ENCODE measurements around the gene SHKBP1. TPM values are rescaled to one million over a fixed set of nuclear protein-coding genes. Genes with fewer than 3 reads are reported as not detected.

The SHKBP1 gene
- total and polyA plus RNA-seq, 2 of the 8 experiments (the other 6 are each of a cell fraction or from before 2014, with no cell fraction given) = 74.6 to 98.8 TPM

- FAIRE-seq (no peak), DNase-seq (ENCODE audit: low read depth in 1 of 2, low spot score in 2 of 2) (no peak)
- Histone ChIP-seq H2AK5ac (ENCODE audit: low read depth, low read length) (no peak overlapping the region), H3K4me2 (ENCODE audit: insufficient read depth in 1 of 2, low read depth in 2 of 2, low read length in 2 of 2) (no peak overlapping the region), H3K36me3 (ENCODE audit: control insufficient read depth in 2 of 4, insufficient read depth in 4 of 4, low read length in 3 of 4) (no peaks in the 10 kb centered on the region), H3K56ac (replicated peaks; ENCODE audit: insufficient read length, low read depth, low read length) (no peak overlapping the region), H3K27ac (ENCODE audit: low read depth, low read length) (no peak overlapping the region), H3K4ac (replicated peaks; ENCODE audit: insufficient read length, low read depth, low read length) (no peak overlapping the region), H2BK20ac (ENCODE audit: low read length) (no peak overlapping the region), H4K5ac (ENCODE audit: insufficient read length, low read depth, low read length) (no peak overlapping the region), H4K8ac (ENCODE audit: extremely low read depth, insufficient read depth, low read length) (peak overlapping the region; percentile 4), H2BK15ac (ENCODE audit: low read length) (0 out of 2 replicates have a peak overlapping the region, but pooled peaks have one; percentile 72), H3K79me2 (ENCODE audit: control insufficient read depth in 1 of 2, insufficient read depth in 2 of 2, low read length in 2 of 2) (no peaks in the 10 kb centered on the region), H3K18ac (ENCODE audit: extremely low read depth, low read length) (no peak overlapping the region), H3K9ac (replicated peaks in 1 of 4; ENCODE audit: extremely low read depth in 1 of 4, low read depth in 3 of 4, low read length in 3 of 4) (no peak overlapping the region), H3K27me3 (replicated peaks in 1 of 4; ENCODE audit: control insufficient read depth in 3 of 4, extremely low read depth in 1 of 4, insufficient read depth in 3 of 4, low read length in 3 of 4) (peaks cover 0 to 4% (median 0%) of the 10 kb centered on the region in 4 experiments; a peak in 2 of 7 replicates), H4K91ac (replicated peaks; ENCODE audit: insufficient read length, low read length) (no peak overlapping the region), H3K79me1 (ENCODE audit: low read depth, low read length) (no peaks in the 10 kb centered on the region), H2BK12ac (ENCODE audit: low read depth, low read length) (0 out of 2 replicates have a peak overlapping the region, but pooled peaks have one; percentile 4), H4K20me1 (replicated peaks in 1 of 2; ENCODE audit: control insufficient read depth in 1 of 2, insufficient read depth in 2 of 2, low read length in 2 of 2) (no peaks in the 10 kb centered on the region), H2BK5ac (ENCODE audit: low read depth, low read length) (no peak overlapping the region), H3K23ac (ENCODE audit: insufficient read length) (no peak overlapping the region), H3K4me1 (replicated peaks in 1 of 4; ENCODE audit: control insufficient read depth in 3 of 4, insufficient read depth in 4 of 4, low read length in 3 of 4) (peaks cover 0 to 7% (median 4%) of the 10 kb centered on the region in 4 experiments; a peak in 6 of 7 replicates), H3K14ac (ENCODE audit: insufficient read length) (no peak overlapping the region), H2AFZ (ENCODE audit: low read length) (no peak overlapping the region), H3K9me3 (ENCODE audit: insufficient read depth in 2 of 2, low read depth in 1 of 2, low read length in 1 of 2) (no peaks in the 10 kb centered on the region), H3K23me2 (ENCODE audit: low read depth, low read length) (peaks cover 7% of the 10 kb centered on the region), H2BK120ac (replicated peaks; ENCODE audit: low read depth, low read length) (no peak overlapping the region), H3K4me3 (ENCODE audit: extremely low read depth in 1 of 4, insufficient read depth in 2 of 4, low read depth in 3 of 4, low read length in 4 of 4) (no peak overlapping the region)
- 68% methylated on average over 3 of the region's 6 CpGs; no CpG with 5 or more reads in 1 of the 2 experiments for WGBS, 2 experiments (ENCODE audit: extremely low coverage in 1 of 2, insufficient coverage in 1 of 2, insufficient read length in 1 of 2, insufficient replicate concordance in 2 of 2, low coverage in 1 of 2, low lambda C conversion rate in 2 of 2, missing lambda C conversion rate in 1 of 2)
- ChIA-PET POLR2A (ENCODE audit: partially characterized antibody) (no interaction called here), CTCF (ENCODE audit: partially characterized antibody) (interaction anchor here (1.3 kb wide), 1 partner anchor 16 kb away, joined by 3 read pairs; no protein-coding TSS in a partner anchor)
- TF ChIP-seq KDM4A (IDR thresholded peaks at IDR 0.05; ENCODE audit: low read depth, low read length, severe bottlenecking) (no peak), USF2 (IDR thresholded peaks at IDR 0.05; ENCODE audit: low read length) (no peak), ZNF274 (IDR thresholded peaks at IDR 0.05; ENCODE audit: borderline replicate concordance, extremely low read depth, low read length) (no peak), RBBP5 (IDR thresholded peaks at IDR 0.05; ENCODE audit: borderline replicate concordance, low read depth, low read length) (no peak), CBX8 (IDR thresholded peaks at IDR 0.05; ENCODE audit: borderline replicate concordance, low read depth, low read length) (no peak), SIN3A (conservative IDR thresholded peaks at IDR 0.05 in 1 of 2, IDR thresholded peaks at IDR 0.05 in 1 of 2; ENCODE audit: low read depth in 1 of 2, low read length in 2 of 2) (no peak), RAD21 (IDR thresholded peaks at IDR 0.05 in 1 of 2, conservative IDR thresholded peaks at IDR 0.05 in 1 of 2; ENCODE audit: low read depth in 2 of 2, low read length in 2 of 2) (no peak), CTBP2 (IDR thresholded peaks at IDR 0.05; ENCODE audit: borderline replicate concordance, insufficient read depth, insufficient read length, low read length) (no peak), RNF2 (IDR thresholded peaks at IDR 0.05; ENCODE audit: borderline replicate concordance, low read depth, low read length, missing control alignments, poor library complexity, severe bottlenecking) (no peak), JUN (IDR thresholded peaks at IDR 0.05; ENCODE audit: low read depth, low read length) (no peak), EZH2 (IDR thresholded peaks at IDR 0.05; ENCODE audit: low read depth, low read length, severe bottlenecking) (no peak)
Measured at GRCh38 chr19:40528078-40528477, 48.6 kb upstream of the SHKBP1 start.
